Right renal pelvis (tissue), 4 donors: ENCODE results near the gene SERAC1. TPM values are rescaled to one million over a fixed set of nuclear protein-coding genes. Genes with fewer than 3 reads are reported as not detected.

Experiments used
- DNase-seq, 4 donors: peaks; one replicate each; pipeline ENCODE4 v3.0.0-alpha.2; 2013; ENCODE audit warnings: low read depth in 4 of 4, low spot score in 3 of 4, missing footprints in 1 of 4
- polyA plus RNA-seq, 4 donors: library from polyadenylated mRNA; unstranded; fragments of 120-200 nt; gene quantifications; one replicate each; pipeline ENCODE4 v1.2.1, GENCODE V29; 2013; ENCODE audit not compliant: insufficient read length in 4 of 4

Gene SERAC1
- polyA plus RNA-seq, 4 donors = 13.1 to 17.9 (median 16.0) TPM

DNA sequence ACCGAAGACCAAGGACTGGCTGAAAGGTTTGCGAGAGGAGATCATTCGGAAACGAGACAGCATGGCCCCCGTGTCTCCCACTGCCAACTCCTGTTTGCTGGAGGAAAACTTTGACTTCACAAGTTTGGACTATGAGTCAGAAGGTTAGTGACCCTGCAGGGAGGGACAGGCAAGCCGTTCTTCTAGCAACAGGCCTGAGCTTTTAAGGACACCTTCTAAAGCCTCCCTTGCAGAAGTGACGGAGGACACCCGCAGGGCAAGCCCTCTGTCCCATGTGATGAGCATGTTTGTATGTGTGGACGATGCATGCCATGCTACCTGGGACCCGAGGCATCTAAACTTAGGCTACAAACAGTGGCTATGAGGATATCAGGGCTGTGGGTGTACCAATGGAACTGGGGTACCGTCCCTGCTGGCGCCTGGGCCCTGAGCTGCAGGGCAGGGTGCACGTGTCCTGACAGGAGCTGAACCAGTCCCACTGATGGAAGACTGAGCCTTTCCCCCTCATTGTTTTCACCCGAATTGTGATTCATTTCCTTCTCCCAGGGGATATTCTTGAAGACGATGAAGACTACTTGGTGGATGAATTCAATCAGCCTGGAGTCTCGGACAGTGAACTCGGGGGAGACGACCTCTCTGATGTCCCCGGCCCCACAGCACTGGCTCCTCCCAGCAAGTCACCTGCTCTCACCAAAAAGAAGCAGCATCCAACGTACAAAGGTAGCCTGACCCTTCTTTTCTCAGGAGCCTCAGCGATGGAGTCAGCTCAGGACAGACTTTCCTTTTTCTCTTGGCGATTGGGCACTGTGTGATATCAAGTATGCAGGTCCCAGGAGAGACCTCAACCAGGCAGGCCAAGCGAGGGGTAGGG is 84.4 kb downstream of the SERAC1 start:
- no peak for DNase-seq

DNA sequence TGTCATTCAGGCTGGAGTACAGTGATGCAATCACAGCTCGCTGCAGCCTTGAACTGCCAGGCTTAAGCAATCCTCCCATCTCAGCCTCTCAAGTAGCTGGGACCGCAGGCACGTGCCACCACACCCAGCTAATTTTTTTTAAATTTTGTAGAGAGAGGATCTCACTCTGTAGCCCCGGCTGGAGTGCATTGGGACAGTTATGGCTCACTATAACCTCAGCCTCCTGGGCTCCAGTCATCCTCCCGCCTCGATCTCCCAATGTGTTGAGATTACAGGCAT is 86.5 kb downstream of the SERAC1 start:
- DNase-seq = no peak

DNA sequence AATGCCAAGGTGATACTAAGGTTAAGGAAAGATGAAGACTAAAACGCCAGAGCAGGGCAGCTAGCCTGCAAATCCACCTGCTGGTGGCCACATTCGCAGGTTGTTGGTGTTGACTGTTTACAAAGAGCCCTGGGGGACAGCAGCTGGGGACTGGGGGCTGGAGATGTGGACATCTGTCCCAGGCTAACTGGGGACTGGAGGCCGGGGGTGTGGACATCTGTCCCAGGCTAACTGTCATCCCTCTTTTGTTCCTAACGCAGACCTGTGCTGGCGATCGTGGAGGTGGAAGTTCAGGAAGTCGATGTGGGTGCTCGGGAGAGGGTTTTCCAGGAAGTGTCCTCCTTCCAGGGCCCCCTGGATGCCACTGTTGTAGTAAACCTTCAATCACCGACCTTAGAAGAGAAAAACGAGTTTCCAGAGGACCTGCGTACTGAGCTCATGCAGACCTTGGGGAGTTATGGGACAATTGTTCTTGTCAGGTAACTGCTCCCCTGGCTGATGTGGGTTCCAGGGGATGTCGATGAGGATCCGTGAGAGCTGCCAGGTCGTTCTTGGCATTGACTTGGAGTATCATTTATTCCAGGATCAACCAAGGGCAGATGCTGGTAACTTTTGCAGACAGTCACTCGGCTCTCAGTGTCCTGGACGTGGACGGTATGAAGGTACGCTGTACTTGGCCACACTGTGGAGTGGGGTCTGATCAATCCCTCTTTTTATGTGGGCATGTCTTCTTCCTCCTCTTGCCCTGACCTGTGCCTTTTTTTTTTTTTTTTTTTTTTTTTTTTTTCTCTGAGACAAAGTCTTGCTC is 87.0 kb downstream of the SERAC1 start:
- no peak for DNase-seq

DNA sequence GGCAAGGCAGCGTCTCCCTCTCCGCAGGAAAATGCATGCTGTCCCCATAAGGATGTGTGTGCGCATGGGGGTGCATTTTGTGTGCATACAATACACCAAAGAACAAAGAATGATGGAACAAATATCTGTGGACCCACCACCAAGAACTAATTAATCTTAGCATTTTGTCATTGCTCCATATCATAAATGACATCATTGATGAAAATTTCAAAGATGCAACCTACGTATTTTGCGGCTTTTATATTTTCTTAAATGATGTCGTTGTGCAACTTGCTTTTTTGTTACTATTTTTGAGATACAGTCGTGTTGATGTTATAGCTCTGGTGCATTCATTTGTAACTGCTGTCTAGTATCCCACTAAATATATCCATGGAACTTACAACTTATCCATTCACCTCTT is 89.7 kb downstream of the SERAC1 start:
- no peak for DNase-seq

DNA sequence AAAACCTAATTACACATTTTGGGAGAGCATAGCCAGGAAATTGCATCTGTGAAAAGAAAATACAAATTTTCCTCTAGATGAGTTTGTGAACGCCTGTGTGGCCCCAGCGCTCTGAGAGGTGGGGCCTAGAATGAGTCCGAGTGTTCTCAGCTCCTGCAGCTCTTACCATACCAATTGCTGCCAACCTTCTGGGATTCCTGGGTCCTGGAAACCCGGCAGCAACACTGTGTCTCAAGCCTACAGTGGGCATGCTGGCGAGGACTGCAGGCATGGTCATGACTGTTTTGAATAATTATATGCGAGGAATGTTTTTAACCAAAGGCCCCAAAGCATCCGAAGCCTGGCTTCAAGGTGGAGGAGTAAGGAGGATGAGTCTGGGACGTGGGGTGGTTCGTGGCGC is 90.4 kb downstream of the SERAC1 start:
- DNase-seq = no peak

DNA sequence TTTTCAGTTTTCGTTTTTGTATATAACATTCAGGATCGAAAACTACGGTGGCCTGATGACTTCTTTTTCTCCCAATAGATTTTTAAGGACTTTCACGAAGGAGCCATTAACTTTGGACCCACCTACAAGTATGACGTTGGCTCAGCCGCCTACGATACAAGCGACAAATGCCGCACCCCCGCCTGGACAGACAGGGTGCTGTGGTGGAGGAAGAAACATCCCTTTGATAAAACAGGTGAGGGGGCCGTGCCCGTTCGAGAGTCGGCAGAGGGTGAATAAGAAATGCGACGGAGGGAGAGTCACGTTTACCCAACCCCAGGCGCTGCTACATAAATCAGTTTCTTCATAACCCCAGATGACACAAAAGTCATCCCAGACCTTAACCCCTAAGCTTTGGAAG is 91.5 kb downstream of the SERAC1 start:
- no peak for DNase-seq

DNA sequence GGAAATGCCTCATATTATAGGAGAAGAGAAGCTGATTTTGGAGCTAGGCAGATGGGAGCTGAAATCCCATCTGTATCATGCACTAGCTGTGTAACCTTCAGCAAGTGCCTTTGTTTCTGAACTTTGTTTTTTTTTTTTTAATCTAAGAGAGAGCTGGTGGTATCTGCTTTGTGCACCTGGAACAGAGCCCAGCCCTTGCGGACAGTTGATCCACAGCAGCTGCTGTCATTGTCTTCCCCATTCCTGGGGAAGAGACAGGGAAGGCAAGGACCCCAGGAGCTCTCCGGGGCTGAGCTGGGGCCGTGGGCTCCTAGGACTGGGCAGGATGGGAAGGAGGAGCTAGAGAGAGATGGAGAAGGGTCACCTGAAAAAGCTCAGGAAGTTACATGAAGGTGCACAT is 94.3 kb downstream of the SERAC1 start:
- no peak for DNase-seq

DNA sequence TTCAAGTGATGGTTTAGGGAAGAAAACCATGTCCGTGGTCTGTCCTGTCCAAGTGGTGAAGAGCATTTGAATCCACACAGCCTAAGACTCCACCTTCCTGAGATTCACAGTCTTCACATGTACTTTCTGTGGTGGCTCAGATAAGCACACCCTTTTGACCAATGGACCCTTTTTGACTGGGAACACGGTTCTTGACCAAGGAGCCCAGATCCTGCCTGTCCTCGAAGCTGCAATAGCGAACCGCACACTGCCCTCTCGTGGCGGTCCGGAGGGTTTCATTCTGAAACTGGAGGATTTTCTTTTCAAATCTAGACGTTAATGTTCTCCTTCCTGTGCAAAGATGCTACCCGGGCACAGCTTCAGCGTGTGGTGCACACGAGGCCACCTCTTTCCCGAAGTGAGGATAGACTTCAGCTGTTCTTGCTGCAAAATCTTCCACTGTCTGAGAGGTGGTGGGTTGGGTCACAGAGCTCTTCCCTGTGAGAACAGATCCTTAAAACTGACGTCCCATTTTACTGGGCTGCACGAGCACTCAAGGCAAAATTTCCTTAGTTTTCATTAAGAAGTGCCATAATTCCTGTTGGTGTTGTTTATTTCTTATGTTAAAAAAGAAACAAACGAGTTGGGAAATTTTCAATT is 95.9 kb downstream of the SERAC1 start:
- peak in 3 of 4 donors; percentile 45 to 60 (median 49) for DNase-seq

DNA sequence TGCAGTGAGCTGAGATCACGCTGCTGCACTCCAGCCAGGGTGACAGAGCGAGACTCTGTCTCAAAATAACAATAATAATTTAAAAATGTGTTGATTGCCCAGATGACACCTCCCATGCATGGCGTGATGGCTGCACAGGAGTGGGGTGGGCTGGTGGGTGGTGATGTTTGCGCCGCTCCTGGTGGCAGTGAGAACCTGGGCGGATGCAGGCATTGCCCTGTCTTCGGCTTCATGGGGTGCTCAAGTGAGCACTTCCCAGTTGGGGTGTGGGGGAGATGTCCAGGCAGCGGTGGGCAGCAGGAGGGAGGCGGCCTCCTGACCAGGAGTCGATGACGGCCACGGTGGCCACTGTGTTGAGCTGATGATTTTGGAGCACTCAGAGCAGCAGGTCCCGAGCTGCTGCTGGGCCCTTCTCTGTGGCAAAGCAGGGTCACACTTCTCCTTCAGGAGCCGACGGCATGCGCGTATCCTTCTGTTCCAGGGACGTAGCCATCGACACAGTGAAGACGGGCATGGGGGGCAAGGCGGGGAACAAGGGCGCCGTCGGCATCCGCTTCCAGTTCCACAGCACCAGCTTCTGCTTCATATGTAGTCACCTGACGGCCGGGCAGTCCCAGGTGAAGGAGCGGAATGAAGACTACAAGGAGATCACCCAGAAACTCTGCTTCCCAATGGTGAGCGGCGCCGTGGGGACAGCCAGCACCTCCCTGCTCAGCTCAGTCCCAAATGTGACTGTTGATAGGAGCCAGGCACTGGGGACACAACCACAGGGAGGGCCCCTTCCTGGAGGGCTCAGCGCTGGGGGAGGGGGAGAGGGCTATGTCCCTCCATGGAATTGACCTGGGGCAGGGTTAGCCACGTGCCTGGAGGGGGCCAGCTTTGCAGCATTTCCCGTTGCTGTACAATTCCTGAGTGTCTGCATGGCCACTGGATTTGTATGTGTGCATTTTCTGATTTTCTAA is 96.7 kb downstream of the SERAC1 start:
- no peak for DNase-seq

DNA sequence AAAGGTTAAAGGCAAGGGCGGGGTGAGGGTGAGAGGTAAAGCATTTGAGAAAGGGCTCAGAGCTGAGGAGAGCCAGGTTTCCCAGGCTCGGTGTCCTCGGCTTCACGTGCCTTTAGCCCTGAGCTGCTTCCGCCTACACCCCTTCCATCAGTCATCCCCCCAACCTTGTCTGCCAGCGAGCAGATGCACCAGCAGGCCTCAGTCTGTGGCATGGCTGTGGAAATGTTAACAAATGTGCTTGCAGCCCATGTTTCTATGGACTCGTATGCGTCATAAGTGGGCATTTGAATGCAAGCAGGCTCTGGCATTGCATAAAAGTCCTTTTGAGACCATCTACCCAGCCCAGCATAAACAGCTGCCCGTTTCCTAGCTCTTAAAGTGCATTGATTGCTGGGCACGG is 97.5 kb downstream of the SERAC1 start:
- no peak for DNase-seq

DNA sequence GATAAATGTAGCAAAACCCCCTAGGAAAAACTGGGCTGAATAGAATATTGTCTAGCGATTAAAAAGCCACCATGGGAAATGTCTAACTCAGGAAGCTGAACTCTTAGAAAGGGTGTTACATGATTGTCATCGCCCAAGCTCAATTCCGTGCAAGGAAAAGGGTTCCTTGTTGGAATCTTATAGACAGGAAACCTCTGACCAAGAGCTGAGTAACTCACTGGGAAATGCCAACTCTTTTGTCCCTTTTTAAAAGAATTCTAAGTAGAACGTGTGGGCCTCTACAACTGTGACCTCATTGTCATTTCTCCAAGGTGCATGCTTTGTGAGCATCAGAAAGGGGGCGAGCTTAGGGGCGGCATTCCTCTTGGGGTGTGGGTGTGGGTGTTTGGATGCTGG is 98.3 kb downstream of the SERAC1 start:
- no peak for DNase-seq

DNA sequence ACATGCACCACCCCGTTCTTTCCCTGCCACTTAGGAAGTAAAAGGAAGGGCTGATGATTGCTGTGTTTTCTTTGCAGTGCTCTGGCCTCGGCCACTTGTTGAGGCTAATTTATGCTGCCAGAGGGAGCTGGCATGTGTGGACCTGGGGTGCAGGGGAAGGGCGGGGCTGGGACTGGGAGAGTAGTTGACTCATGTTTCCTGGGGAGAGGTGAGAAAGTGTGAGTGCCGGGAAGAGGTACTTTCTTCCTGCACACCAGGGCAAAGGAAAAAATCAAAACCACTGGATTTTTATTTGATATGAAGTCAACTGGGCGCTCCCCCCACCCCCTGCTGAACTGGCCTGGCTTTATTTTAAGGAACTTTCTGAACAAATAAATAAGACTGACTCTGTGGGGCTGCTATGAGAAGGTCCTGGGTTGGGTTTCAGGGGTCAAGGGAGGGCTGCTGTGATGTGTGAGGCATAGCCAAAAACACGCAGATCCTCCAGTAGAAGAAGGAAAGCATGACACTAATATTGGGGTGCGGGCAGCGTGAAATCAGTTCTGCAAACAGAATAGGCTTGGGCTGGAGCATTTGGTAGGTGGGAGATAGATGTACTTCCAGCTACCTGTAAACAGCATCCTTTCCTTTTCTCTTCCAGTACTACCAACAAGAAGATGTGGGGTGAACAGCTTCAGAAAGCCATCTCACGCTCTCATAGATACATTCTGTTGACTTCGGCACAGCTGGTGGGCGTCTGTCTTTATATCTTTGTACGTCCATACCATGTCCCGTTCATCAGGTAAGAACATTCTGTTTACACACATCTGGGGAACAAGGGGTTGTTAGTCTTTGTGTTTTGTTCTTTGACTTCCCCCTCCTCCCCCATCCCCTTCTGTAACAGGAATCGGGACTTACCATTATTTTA is 98.9 kb downstream of the SERAC1 start:
- no peak for DNase-seq

DNA sequence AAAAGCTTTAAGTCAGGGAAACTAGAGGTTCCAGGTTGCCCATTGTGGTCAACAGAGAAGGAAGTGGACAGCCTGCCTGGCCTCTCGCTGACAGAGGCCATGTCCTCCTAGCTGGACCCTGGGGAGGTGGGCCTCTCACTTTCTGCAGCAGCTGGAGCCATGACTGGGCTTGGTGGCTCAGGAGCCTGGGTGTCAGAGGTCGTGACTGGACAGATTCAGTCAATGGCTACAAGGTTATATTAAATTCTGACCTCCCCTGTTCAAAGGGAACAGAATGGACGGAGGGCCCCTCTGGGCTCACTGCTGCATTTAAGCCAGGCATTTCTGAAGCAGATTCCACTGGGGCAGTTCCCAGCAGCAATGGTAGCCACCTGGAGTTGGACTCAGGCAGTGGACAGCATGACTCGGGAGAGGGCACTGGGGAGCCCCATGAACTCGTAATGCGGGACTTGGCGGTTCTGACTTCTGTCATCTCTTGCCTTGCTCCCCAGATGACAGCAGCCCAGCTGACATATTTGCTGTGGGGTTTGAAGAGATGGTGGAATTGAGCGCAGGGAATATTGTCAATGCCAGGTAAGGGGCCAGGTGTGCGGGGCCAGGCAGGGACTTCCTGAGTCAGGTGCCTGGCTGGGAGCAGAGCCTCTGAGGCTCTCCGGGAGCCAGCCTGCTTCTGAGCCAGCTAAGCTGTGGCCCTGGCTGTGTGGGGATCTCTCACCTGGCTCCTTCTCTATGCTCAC is 99.7 kb downstream of the SERAC1 start:
- no peak for DNase-seq

DNA sequence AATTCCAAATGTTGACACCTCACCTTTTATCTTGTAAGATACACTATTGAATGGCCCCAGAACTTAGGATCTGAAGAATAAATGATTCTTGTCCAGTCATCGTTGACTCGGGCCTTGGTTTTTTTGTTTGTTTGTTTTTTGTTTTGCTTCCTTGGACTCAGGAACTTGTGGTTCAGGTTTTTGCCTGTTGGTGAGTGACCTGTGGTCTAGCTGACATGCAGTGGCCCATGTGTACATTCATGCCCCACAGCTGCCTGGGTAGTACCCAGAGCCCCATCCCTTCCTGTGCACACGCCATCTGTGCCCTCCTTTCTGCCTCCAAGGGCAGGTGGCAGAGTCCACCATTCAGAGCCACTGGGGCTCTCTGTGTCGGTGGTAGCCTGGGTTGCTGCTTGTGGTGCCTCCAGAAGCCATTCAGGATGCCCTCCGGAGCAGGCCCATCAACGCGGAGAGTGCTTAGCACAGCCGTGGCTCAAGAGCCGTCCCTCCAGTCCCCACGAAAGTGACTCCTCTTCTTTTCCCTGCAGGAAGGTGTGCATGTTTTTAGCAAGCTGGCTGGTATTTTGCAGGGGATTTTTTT is 100.5 kb downstream of the SERAC1 start:
- DNase-seq = no peak

DNA sequence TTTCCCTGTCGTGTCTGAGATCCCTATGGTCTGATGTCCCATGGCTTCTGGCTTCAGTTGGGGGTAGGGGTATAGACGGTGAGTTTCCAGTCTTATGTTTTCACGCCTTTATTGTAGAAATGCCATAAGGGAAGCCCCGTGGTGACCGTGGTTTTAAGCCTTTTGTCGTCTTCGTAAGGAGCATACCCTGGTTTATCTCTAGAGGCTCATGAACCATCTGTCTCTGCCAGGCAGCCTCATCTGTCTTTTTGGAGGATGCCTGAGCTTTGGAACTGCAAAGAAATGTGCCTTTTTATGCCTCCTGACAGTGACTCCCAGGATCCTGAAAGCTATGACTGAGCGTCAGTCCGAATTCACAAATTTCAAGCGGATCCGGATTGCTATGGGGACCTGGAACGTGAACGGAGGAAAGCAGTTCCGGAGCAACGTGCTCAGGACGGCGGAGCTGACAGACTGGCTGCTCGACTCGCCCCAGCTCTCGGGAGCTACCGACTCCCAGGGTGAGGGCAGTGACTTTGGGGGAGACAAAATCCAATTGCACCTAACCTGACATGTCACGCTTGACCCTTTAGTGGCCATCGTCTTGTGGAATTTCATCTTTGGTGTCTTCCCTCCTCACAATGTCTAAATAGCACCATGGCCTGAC is 101.8 kb downstream of the SERAC1 start:
- no peak for DNase-seq

DNA sequence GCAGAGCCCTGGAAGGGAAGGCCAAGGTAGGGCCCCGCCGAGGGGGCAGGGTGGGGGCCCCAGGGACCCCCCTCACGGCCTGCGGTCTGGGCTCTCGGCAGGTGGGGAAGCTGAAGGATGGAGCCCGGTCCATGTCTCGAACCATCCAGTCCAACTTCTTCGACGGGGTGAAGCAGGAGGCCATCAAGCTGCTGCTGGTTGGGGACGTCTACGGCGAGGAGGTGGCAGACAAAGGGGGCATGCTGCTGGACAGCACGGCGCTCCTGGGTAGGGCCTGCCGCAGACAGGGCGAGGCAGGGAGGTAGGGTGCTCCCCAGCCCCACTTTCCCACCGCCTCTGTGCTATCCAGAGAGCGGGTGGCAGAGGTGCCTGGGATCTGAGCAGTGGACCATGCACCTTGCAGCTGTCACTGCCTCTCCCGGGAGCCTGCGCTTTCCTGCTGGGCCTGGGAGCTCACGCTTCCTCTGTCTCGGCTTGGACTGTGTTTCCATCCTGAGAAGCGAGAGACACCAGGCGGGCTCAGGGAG is 103.3 kb downstream of the SERAC1 start:
- DNase-seq = no peak

DNA sequence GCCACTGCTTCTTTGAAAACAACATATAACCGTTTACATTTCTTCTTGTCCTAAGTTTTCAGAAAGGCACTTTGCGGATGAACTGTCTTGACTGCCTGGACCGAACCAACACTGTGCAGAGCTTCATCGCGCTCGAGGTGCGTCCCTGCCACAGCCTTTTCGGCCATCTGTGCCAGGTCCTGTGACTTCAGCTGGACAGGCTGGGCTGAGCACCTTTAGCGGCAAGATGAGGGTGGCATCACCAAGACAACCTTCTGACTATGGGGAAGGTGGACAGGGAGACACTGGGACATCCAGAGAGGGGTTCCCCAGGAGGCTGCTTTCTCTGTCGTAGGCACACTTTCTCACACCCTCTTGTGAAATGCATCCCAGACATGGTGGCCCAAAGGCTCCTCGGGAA is 104.3 kb downstream of the SERAC1 start:
- DNase-seq = no peak
